ENCODE measurements around the gene COA6. TPM values are rescaled to one million over a fixed set of nuclear protein-coding genes. Genes with fewer than 3 reads are reported as not detected.

COA6 gene
- total and polyA plus RNA-seq, 8 donors: 8.1 to 167 (median 52.3) TPM

- intact Hi-C loops (cut with DNase I; ENCODE audit: low total_unique reads): no loop called here
- Histone ChIP-seq H3K9me3 (no peaks in the 10 kb centered on the region), H3K27me3 (no peaks in the 10 kb centered on the region), H3K27ac (no peak overlapping the region), H3K4me3 (no peak overlapping the region), H3K36me3 (no peaks in the 10 kb centered on the region), H3K4me1 (peaks cover 3 to 14% (median 9%) of the 10 kb centered on the region in 4 donors)
- DNase-seq: no peak
- TF ChIP-seq EP300 (IDR thresholded peaks at IDR 0.05) (no peak), POLR2AphosphoS5 (IDR thresholded peaks at IDR 0.05) (no peak), POLR2A (IDR thresholded peaks at IDR 0.05) (no peak), CTCF (IDR thresholded peaks at IDR 0.05) (no peak)
- 65 to 77% (median 71%) methylated on average over 12 of the region's 12 CpGs for WGBS, 5 donors
Measured at GRCh38 chr1:234368320-234369032, 4.8 kb upstream of the COA6 start.

GRCh38 chr1:234369033-234369430 is 4.2 kb upstream of the COA6 start:
- TF ChIP-seq CTCF (IDR thresholded peaks at IDR 0.05) (no peak), POLR2A (IDR thresholded peaks at IDR 0.05) (no peak), POLR2AphosphoS5 (IDR thresholded peaks at IDR 0.05) (no peak), EP300 (IDR thresholded peaks at IDR 0.05) (no peak)
- intact Hi-C loops (cut with DNase I; ENCODE audit: low total_unique reads): no loop called here
- DNase-seq: no peak
- no peaks in the 10 kb centered on the region for H3K9me3 ChIP-seq
- H3K4me3 ChIP-seq: no peak overlapping the region
- 80 to 93% (median 87%) methylated on average over 3 of the region's 3 CpGs for WGBS, 5 donors
- no peak overlapping the region for H3K27ac ChIP-seq
- H3K4me1 ChIP-seq: peaks cover 5 to 16% (median 10%) of the 10 kb centered on the region in 4 donors
- no peaks in the 10 kb centered on the region for H3K36me3 ChIP-seq
- no peaks in the 10 kb centered on the region for H3K27me3 ChIP-seq

GRCh38 chr1:234369784-234370183 is 3.5 kb upstream of the COA6 start:
- no peak overlapping the region for H3K4me3 ChIP-seq
- WGBS, 5 donors: 74 to 89% (median 76%) methylated on average over 1 of the region's 1 CpG
- no peak for TF ChIP-seq POLR2A (IDR thresholded peaks at IDR 0.05)
- TF ChIP-seq POLR2AphosphoS5 (IDR thresholded peaks at IDR 0.05): no peak
- no peak for TF ChIP-seq EP300 (IDR thresholded peaks at IDR 0.05)
- no peak for TF ChIP-seq CTCF (IDR thresholded peaks at IDR 0.05)
- peaks cover 12 to 23% (median 18%) of the 10 kb centered on the region in 4 donors for H3K4me1 ChIP-seq
- no peaks in the 10 kb centered on the region for H3K27me3 ChIP-seq
- intact Hi-C loops (cut with DNase I; ENCODE audit: low total_unique reads): no loop called here
- no peak overlapping the region for H3K27ac ChIP-seq
- no peak for DNase-seq
- no peaks in the 10 kb centered on the region for H3K36me3 ChIP-seq
- H3K9me3 ChIP-seq: no peaks in the 10 kb centered on the region

GRCh38 chr1:234371414-234371813 is 1.8 kb upstream of the COA6 start:
- TF ChIP-seq POLR2AphosphoS5 (IDR thresholded peaks at IDR 0.05): no peak
- TF ChIP-seq CTCF (IDR thresholded peaks at IDR 0.05): no peak
- Histone ChIP-seq H3K36me3 (peaks cover 4 to 14% (median 11%) of the 10 kb centered on the region in 4 donors), H3K27me3 (no peaks in the 10 kb centered on the region), H3K9me3 (no peaks in the 10 kb centered on the region), H3K4me3 (no peak overlapping the region), H3K4me1 (peaks cover 13 to 40% (median 31%) of the 10 kb centered on the region in 4 donors), H3K27ac (no peak overlapping the region)
- intact Hi-C loops (cut with DNase I; ENCODE audit: low total_unique reads): no loop called here
- DNase-seq: no peak
- 35 to 46% (median 39%) methylated on average over 2 of the region's 2 CpGs for WGBS, 5 donors

All from stomach (tissue), 9 donors.